Muscle of leg (tissue), 11 donors: Measurements from ENCODE around the gene RASA1. TPM values are rescaled to one million over a fixed set of nuclear protein-coding genes. Genes with fewer than 3 reads are reported as not detected.

ENCODE experiments used
- DNase-seq: peaks from one replicate; pipeline ENCODE4 v3.0.0; 2013
- H3K27ac ChIP-seq: one replicate; pipeline ENCODE4 v1.5.1; 2013; ENCODE audit warnings: mild to moderate bottlenecking, low read length, control low read depth
- H3K27me3 ChIP-seq: one replicate; pipeline ENCODE4 v1.6.1; 2013; ENCODE audit warnings: low read length; ENCODE audit not compliant: control insufficient read depth, insufficient read depth
- H3K36me3 ChIP-seq: one replicate; pipeline ENCODE4 v1.6.1; 2013; ENCODE audit warnings: low read length; ENCODE audit not compliant: control insufficient read depth, insufficient read depth
- H3K4me1 ChIP-seq: one replicate; pipeline ENCODE4 v1.6.1; 2013; ENCODE audit warnings: low read length; ENCODE audit not compliant: control insufficient read depth, insufficient read depth
- H3K4me3 ChIP-seq: one replicate; pipeline ENCODE4 v1.5.1; 2013; ENCODE audit warnings: low read length, control low read depth
- H3K9me3 ChIP-seq: replicated peaks from 2 replicates; pipeline ENCODE4 v1.6.1; 2013; ENCODE audit warnings: low read depth, low read length; ENCODE audit not compliant: control insufficient read depth
- WGBS: methylation state at CpG from one replicate; pipeline ENCODE4 v1.1.5; 2013; ENCODE audit warnings: missing lambda C conversion rate; ENCODE audit not compliant: insufficient coverage; 5-methylcytosine and 5-hydroxymethylcytosine counted together
- polyA plus RNA-seq, 8 donors: library from polyadenylated mRNA; unstranded; fragments of 120-200 nt; gene quantifications; one replicate each; pipeline versions ENCODE4 v1.2.1 to v1.2.3, GENCODE V29; 2013; ENCODE audit warnings: inconsistent platforms in 1 of 8, low replicate concordance in 1 of 8; ENCODE audit not compliant: insufficient read length in 8 of 8, insufficient read depth in 1 of 8
- total RNA-seq: library from RNA; stranded (reverse); fragments of 120-200 nt; gene quantifications from one replicate; pipeline ENCODE4 v1.2.4, GENCODE V29; 2013

RASA1 gene
- total and polyA plus RNA-seq, 9 donors: 22.6 to 35.9 (median 27.7) TPM

DNA sequence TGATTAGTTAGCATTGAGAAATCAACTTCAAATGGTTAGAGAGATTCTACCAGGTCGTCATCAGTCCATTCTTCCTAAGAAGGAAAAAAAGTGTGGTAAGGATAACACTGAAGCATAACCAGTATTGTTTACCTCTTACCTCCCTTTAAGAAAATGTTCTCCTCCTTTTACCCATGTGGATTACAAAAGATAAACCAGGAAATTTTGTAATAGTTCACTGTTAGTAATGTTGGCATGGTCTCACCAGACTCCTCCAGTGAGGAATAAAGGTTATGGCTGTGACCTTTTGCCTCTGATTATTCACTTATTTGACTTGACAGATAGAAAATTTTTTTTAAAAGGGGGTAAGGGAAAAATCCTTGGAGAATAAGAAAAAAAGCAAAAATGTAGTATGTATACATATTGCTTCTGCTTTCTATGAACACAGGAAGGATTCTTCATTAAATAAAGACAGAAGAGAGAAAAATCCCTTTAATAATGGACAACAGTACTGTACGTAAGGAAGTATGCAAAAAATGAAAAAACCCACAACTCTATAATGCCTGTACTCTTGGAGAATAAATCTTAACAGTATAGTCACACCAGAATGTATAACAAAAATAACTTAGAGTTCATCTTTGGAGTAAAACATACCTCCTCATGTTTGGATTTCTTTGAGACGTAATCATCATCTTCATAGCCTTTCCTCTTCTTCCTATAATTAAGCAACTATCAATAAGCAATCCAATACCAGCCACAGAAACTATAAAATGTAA is 126.9 kb downstream of the RASA1 start:
- WGBS: no CpG with 5 or more reads among the region's 3 CpGs
- Histone ChIP-seq H3K9me3 (no peaks in the 10 kb centered on the region), H3K4me3 (no peak overlapping the region), H3K4me1 (no peaks in the 10 kb centered on the region), H3K27ac (no peak overlapping the region), H3K36me3 (peaks cover 34% of the 10 kb centered on the region), H3K27me3 (no peaks in the 10 kb centered on the region)
- DNase-seq: no peak

- no peaks in the 10 kb centered on the region for H3K4me1 ChIP-seq
- WGBS: 80% methylated on average over 1 of the region's 5 CpGs
- no peak for DNase-seq
- no peaks in the 10 kb centered on the region for H3K9me3 ChIP-seq
- H3K27ac ChIP-seq: no peak overlapping the region
- H3K4me3 ChIP-seq: no peak overlapping the region
- H3K27me3 ChIP-seq: no peaks in the 10 kb centered on the region
- H3K36me3 ChIP-seq: peaks cover 23% of the 10 kb centered on the region
Measured at GRCh38 chr5:87398981-87399614, 131.4 kb downstream of the RASA1 start.

DNA sequence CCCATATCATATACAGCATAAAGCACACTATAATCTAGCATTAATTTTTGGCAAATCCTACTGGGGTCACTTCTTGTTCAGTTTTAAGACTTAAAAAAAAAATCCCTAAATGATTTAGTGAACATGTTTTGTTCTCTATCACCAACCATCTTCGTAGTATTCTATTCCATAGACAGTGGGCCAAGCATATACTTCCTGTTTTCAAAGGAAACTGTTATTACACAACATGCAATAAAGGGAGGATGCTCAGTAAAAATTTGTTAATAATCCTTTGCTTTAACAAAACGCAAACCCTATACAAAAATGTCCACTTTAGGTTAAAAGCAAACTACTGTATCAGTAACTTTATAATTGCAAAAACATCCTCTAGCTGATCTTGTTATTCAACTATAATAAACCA is 132.0 kb downstream of the RASA1 start:
- Histone ChIP-seq H3K4me3 (no peak overlapping the region), H3K27ac (no peak overlapping the region), H3K9me3 (no peaks in the 10 kb centered on the region), H3K27me3 (no peaks in the 10 kb centered on the region), H3K36me3 (peaks cover 23% of the 10 kb centered on the region), H3K4me1 (no peaks in the 10 kb centered on the region)
- no peak for DNase-seq
- WGBS: no CpG with 5 or more reads among the region's 2 CpGs

DNA sequence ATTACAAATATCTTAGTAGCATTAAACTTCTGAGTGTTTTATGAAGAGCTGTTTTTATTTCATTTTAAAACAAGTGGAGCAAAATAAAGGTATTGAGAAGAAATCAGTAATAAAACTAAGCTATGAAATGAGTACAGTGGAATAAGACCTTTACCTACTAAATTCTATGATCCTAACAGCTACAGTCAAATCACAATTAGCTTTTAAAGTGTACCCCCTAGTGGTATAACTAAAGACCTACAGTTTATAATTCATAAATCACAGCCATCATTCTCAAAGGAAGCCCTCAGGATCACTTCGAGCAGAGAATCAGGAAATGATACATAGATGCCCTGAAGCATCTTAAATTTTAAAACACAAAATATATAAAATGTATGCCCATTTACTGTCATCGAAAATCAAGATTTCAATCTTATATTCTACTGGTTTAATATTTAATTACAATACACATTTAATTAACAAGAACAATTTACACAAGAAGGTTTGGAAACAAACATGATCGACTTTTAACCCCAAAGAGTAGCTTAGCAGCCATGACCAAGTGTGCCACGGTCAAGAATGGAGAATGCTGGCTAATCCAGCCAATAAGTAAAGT is 132.7 kb downstream of the RASA1 start:
- 40% methylated on average over 1 of the region's 4 CpGs for WGBS
- Histone ChIP-seq H3K9me3 (no peaks in the 10 kb centered on the region), H3K27ac (no peak overlapping the region), H3K4me1 (no peaks in the 10 kb centered on the region), H3K4me3 (no peak overlapping the region), H3K27me3 (no peaks in the 10 kb centered on the region), H3K36me3 (peaks cover 26% of the 10 kb centered on the region)
- peak; percentile 21 for DNase-seq

DNA sequence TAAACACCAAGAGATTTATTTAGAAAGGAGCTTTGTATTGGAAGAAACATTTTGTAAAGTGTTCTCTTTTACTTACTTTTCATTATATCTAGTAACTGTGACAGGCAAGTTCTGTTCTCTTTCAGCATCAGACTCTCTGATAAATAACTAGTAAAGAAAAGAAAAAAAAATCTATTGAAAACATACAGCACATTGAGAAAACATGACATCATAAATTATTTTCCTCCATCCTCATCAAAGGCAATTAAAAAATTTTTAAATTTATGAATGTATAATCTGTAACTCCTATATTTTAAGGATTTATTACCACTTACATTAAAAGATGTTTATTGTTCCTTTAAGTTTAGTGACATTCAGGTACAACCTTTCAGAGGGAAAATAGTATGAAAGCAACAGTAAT is 133.9 kb downstream of the RASA1 start:
- Histone ChIP-seq H3K27ac (no peak overlapping the region), H3K36me3 (peaks cover 28% of the 10 kb centered on the region), H3K27me3 (no peaks in the 10 kb centered on the region), H3K4me3 (no peak overlapping the region), H3K9me3 (no peaks in the 10 kb centered on the region), H3K4me1 (no peaks in the 10 kb centered on the region)
- DNase-seq: no peak

DNA sequence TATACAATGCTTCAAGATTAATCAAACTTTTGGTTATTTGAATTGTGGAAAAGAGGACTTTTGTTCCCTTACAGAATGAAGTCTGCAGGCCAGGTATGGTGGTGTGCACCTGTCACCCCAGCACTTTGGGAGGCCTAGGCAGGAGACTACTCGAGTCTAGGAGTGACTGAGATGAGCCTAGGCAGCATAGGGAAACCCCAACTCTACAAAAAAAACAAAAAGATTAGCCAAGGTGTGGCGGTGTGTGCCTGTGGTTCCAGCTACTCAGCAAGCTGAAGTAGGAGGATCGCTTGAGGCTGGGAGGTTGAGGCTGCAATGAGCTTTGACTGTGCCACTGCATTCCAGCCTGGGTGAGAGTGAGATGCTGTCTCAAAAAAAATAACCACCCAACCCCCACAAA is 135.7 kb downstream of the RASA1 start:
- peaks cover 31% of the 10 kb centered on the region for H3K36me3 ChIP-seq
- no peak overlapping the region for H3K4me3 ChIP-seq
- DNase-seq: no peak
- no peaks in the 10 kb centered on the region for H3K4me1 ChIP-seq
- H3K27me3 ChIP-seq: no peaks in the 10 kb centered on the region
- H3K9me3 ChIP-seq: no peaks in the 10 kb centered on the region
- no peak overlapping the region for H3K27ac ChIP-seq
- no CpG with 5 or more reads among the region's 3 CpGs for WGBS

GRCh38 chr5:87403899-87404298 is 136.2 kb downstream of the RASA1 start:
- no CpG with 5 or more reads among the region's 3 CpGs for WGBS
- Histone ChIP-seq H3K4me3 (no peak overlapping the region), H3K36me3 (peaks cover 31% of the 10 kb centered on the region), H3K27me3 (no peaks in the 10 kb centered on the region), H3K4me1 (no peaks in the 10 kb centered on the region), H3K9me3 (no peaks in the 10 kb centered on the region), H3K27ac (no peak overlapping the region)
- no peak for DNase-seq

GRCh38 chr5:87404359-87404758 is 136.7 kb downstream of the RASA1 start:
- Histone ChIP-seq H3K9me3 (no peaks in the 10 kb centered on the region), H3K27me3 (no peaks in the 10 kb centered on the region), H3K36me3 (peaks cover 27% of the 10 kb centered on the region), H3K4me1 (no peaks in the 10 kb centered on the region), H3K4me3 (no peak overlapping the region), H3K27ac (no peak overlapping the region)
- WGBS: 100% methylated on average over 2 of the region's 2 CpGs
- DNase-seq: no peak

- peaks cover 29% of the 10 kb centered on the region for H3K36me3 ChIP-seq
- H3K4me3 ChIP-seq: no peak overlapping the region
- H3K9me3 ChIP-seq: no peaks in the 10 kb centered on the region
- no peak overlapping the region for H3K27ac ChIP-seq
- DNase-seq: no peak
- no peaks in the 10 kb centered on the region for H3K27me3 ChIP-seq
- H3K4me1 ChIP-seq: no peaks in the 10 kb centered on the region
- WGBS: 92% methylated on average over 2 of the region's 2 CpGs
Measured at GRCh38 chr5:87405472-87406155, 137.9 kb downstream of the RASA1 start.

DNA sequence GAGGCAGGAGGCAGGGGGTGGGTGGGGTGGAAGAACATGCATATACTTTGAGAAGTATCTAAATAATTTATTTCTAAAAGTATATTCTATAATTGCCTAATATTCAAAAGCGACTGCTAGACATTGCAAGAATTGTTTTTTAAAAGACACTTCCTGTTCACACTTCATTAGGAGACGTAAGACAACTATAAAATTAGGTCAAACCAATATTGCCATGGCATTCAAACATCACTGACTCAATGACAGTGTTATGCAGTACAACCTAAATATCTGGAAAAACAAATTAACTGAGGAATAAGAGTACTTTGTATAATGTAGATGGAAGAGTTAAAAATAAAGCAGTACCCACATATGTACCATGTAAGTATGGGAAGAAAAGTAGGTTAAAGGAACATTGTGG is 140.5 kb downstream of the RASA1 start:
- H3K9me3 ChIP-seq: no peaks in the 10 kb centered on the region
- no peaks in the 10 kb centered on the region for H3K27me3 ChIP-seq
- no peak for DNase-seq
- WGBS: no CpG with 5 or more reads among the region's 2 CpGs
- H3K4me1 ChIP-seq: no peaks in the 10 kb centered on the region
- H3K27ac ChIP-seq: no peak overlapping the region
- no peak overlapping the region for H3K4me3 ChIP-seq
- H3K36me3 ChIP-seq: peaks cover 24% of the 10 kb centered on the region
